ENCODE results near the gene RNF224.
"Not testable (repeated sequence)": the region's sequence is repeated elsewhere in the genome, so short reads cannot be mapped to it uniquely, and the experiment has no call there.

RNF224 gene

GRCh38 chr9:137236936-137237421 lies 9.7 kb downstream of the RNF224 start:
- no peak overlapping the region for H3K4me3 ChIP-seq (ENCODE audit: low read length)
- TF ChIP-seq CTCF (IDR thresholded peaks at IDR 0.05; ENCODE audit: insufficient read depth, low read depth, low read length, missing control alignments), result no peak
- no peak for DNase-seq (ENCODE audit: low read depth)

- no peak overlapping the region for H3K4me3 ChIP-seq (ENCODE audit: low read length)
- TF ChIP-seq CTCF (IDR thresholded peaks at IDR 0.05; ENCODE audit: insufficient read depth, low read depth, low read length, missing control alignments), result no peak
- no peak for DNase-seq (ENCODE audit: low read depth)
These were observed 10.7 kb downstream of the RNF224 start for GRCh38 chr9:137237759-137238726.

- not testable (repeated sequence) for DNase-seq (ENCODE audit: low read depth)
- peak overlapping the region; percentile 65 for H3K4me3 ChIP-seq (ENCODE audit: low read length)
These were observed 12.4 kb downstream of the RNF224 start for GRCh38 chr9:137239541-137240200.

- peak; percentile 65 for DNase-seq (ENCODE audit: low read depth)
- peak overlapping the region; percentile 65 for H3K4me3 ChIP-seq (ENCODE audit: low read length)
- TF ChIP-seq CTCF (IDR thresholded peaks at IDR 0.05; ENCODE audit: insufficient read depth, low read depth, low read length, missing control alignments), result no peak
These were observed 13.1 kb downstream of the RNF224 start for GRCh38 chr9:137240318-137240840.

GRCh38 chr9:137240841-137241489 lies 13.7 kb downstream of the RNF224 start, which contains the start of gene TUBB4B:
Gene TUBB4B, plus strand, starts transcription at chr9:137241287. Its CDS starts 74 bp downstream, at chr9:137241361.
- TF ChIP-seq CTCF (IDR thresholded peaks at IDR 0.05; ENCODE audit: insufficient read depth, low read depth, low read length, missing control alignments), result no peak
- DNase-seq (ENCODE audit: low read depth), result peak; percentile 100
- peak within 1 kb of the TSS; percentile 76 for H3K4me3 ChIP-seq (ENCODE audit: low read length)

- peak overlapping the region; percentile 76 for H3K4me3 ChIP-seq (ENCODE audit: low read length)
- DNase-seq (ENCODE audit: low read depth), result peak; percentile 80
- TF ChIP-seq CTCF (IDR thresholded peaks at IDR 0.05; ENCODE audit: insufficient read depth, low read depth, low read length, missing control alignments), result no peak
These were observed 14.4 kb downstream of the RNF224 start for GRCh38 chr9:137241490-137242268.

Data from epithelial cell of esophagus (primary cell).